GM18502 (cell line): ENCODE data around the gene DICER1.
"Not testable (repeated sequence)": the region's sequence is repeated elsewhere in the genome, so short reads cannot be mapped to it uniquely, and the experiment has no call there.

Experiments used
- ATAC-seq: cut with Tn5 transposase; IDR thresholded peaks from one replicate; pipeline ENCODE4 v1.9.1; 2021; ENCODE audit warnings: mild to moderate bottlenecking; ENCODE audit not compliant: unreplicated experiment, poor library complexity

DICER1 gene

DNA sequence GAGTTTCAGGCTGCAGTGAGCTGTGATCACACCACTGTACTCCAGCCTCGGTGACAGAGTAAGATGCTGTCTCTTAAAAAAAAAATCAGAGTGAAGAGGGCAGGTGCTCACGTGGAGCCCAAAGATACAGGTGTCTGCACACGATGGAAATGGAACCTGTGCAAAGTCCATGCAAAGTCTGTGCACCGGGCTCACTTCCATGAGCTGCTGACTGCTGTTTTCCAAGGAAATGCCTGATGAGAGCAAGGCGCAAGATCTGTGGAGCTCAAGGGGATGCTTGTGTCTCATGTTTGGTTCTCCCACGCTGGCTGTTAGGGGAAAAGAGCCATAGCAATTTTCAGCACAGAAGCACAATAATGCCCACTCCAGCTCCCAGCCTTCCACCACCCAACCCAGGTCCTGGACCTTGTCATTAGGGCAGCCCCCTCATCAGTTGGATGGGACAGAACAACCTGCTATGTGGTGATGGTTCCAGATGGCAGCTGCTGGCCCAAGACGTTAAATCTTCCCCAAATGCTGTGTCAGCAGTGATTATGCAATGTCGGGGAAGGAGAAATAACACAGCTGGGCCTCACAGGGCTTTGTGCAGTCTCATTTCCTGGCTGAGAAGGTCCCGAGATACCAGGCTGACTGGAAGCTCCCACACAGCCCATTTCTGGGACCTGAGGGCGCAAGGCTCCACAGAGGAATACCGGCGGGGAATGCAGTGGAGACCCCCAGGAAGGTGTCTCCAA, 27.9 kb upstream of the DICER1 start:
- no peak for ATAC-seq

DNA sequence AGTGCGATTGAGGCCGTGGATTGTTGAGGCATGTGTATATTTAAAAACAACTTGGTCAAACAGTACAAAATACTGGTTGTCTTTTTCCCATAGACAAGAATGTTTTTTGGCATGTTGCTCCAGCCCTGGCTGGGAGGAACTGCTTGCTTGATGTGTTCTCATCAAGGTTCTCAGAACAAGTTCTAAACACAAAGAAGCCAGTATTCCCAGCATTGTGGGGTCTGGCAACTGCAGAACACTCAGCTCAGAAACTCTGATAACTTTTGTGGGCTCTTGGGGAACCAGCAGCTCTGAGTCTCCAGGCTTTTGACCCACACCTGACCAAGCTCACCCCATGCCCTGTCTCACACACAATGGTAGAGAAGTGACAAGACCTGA, 27.1 kb upstream of the DICER1 start:
- no peak for ATAC-seq

DNA sequence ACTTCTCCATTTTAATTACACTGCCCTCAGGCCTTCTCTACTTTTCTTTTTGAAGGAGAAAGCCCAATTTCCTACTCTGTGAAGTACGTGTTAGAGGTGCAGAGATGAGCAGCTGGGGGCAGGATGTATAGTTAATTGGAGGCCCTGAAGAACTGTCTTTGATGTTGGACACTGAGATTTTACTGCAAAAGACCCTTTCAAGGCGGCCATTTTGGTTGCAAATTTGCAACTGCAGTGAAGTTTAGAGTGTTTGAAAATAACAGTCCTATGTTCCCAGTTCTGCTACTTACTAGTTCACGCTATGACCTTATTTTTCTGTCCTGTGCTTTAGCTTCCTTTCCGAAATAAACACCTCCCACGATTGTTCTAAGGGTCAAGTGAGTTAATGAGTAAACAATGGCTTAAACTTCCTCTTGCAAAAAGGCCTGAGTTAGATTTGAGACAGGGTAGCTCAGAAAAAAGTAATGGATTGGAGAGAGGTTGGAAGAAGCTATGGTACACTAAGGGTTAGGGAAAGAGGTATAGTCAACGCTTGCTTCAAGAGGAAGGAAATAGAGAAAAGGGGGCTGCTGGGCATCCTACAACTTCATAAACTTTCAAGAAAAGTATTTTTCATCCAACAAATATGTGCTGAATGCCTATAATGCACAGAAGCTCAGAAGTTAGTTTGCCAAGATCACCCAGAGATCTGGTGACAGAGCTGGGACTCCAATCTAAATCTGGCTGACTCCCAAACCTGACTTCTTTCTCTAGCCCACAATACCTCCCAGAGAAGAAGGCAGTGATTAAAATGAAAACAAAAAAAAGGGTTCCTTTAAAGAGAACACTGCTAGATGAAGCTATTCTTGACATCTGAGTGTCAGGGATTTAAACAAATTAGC, 26.4 kb upstream of the DICER1 start:
- ATAC-seq: no peak

DNA sequence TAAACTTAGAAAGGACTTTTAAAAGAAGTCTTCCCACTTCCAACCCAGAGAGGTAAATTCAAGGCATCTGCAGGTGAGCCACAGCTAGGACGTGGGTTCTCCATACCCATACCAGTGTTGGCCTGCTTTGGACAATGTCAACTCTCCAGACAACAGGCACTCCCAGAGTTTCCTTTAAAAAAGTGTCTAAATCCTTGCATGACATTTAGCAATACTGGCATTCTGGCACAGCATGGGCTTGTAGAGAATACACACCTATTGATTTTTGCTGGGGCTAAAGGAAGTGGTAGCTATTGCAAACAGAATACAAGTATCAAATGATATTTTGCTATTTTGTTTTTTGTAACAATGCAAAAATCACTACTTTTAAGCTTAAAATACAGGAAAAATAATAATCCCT, 25.8 kb upstream of the DICER1 start:
- ATAC-seq: no peak

DNA sequence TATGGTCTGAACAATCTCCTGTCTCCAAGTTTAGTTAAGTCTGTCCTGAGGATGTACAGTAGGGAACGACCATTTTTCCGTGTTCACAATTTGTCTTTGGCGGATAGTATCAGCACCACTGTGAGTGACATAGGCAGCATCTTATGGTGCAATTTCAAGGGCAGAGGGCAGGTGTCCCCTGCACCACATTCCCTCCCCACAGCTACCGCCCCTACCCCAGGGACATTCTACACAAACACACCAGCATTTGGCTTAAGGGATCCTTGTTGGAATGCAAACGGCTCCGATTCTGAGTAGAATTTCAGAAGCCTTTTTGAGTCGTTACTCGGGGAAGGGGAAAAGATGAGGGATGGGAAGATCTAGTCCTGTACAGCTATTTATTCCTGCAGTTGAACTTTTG, 25.1 kb upstream of the DICER1 start:
- no peak for ATAC-seq

DNA sequence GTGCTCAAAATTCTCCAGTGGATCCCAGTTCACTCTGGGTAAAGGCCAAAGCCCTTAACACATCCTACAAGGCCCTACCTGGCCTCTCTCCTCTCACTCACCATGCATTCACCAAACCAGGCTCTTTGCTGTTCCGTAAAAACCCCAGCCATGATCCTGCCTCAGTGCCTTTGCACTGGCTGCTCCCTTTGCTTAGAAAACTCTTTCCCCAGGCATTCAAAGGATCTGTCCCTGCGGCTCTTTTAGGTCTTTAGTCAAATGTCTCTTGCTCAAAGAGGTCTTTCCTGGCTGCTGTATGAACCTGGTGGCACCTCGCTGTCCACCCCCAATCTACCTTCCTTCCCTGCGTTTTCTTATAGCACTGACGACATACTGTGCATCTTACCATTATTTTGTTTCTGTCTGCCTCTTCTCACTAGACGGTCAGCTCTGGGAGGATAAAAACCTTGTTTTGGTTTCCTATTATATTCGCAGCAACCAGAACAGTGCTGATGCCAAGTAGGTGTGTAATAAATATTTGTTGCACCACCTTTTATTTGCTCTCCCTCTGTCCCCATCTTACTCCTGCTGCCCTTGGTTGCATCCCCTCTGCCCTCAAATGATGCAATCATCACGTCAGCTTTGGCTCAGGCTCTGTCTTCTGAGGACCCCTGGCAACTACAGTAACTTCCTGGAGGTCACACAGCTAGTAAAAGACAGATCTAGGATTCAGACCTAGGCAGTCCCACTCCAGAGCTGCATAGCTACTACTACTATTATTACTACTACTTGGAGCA, 23.8 kb upstream of the DICER1 start:
- ATAC-seq: no peak

DNA sequence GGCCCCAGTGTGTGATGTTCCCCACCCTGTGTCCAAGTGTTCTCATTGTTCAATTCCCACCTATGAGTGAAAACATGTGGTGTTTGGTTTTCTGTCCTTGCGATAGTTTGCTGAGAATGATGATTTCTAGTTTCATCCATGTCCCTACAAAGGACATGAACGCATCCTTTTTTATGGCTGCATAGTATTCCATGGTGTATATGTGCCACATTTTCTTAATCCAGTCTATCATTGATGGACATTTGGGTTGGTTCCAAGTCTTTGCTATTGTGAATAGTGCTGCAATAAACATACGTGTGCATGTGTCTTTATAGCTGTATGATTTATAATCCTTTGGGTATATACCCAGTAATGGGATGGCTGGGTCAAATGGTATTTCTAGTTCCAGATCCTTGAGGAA, 18.3 kb upstream of the DICER1 start:
- ATAC-seq: not testable (repeated sequence)

DNA sequence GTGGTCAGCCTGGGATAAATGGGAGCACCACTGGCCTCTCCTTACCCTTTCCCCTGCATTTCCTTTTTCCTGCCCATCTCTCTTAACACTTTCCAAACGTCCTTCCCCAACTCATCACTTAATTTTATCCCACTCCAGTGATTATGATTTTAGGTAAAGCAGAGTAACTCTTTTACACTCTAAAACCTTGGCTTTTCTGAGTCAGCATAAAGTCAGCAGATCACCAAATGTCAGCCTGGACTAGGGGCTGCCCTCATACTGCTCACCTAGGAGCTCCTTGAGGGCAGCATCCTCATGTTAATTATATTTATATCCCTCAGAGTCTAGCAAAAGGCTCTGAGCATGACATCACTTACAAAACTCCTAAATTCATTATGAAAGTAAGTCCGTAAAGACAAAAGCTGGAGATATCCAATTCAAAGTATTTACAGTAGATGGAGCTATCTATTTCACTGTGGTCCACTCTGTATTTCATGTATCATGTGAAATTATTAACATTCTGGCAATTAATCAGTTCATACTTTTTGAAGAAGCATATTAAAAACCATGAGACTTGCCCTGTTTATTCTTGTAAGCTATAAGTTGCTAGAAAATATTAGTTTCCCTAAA, 17.0 kb upstream of the DICER1 start:
- ATAC-seq: no peak

DNA sequence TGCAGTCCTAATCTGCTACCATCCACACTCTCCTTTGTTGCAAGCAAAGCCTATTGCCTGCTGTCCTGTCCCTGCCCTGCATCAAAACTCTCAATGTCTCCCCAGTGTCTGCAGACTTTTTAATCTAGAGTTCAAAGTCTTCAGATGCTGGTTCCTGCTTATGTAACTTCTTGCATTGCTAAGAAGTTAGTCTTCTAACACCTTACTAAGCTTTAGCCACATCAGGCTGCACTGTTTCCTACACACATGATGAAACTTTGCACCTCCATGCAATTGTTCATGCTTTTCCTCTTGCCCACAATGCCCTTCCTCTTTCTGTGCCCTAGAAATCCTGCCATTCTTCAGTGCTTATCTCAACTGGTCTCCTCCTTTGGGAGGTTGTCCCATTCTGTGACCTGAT, 16.2 kb upstream of the DICER1 start:
- ATAC-seq: no peak

DNA sequence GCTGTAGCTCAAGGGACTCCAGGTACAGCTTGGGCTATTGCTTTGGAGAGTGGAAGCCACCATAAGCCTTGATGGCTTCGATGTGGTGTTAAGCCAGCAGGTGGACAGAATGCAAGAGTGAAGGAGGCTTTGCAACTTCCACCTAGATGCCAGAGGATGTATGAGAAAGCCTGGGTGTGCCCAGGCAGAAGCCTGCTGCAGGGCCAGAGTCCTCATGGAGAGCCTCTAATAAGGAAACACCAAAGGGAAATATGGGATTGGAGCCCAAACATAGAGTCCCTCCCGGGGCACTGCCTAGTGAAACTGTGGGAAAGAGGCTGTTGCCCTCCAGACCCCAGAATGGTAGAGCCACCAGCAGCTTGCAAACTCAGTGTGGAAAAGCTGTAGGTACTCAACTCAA, 9.8 kb upstream of the DICER1 start:
- ATAC-seq: no peak

DNA sequence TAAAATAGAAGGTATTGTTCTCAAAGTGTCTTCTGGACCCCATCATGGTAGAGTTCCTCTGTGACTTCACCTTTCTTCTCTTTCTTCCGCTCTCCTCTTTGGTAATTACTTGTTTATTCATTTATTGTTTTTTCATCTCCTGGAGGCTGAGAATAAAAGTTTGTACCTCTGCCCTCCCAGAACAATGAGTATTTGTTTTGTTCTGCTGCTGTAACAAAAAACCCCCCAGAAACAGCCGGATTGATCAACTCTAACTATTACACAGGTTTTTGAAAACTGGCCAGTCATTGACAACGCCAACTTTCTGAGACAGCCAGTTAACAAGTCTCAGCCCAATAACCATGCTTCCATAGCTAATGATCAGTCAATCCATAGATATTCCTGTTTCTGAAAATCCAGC, 8.2 kb upstream of the DICER1 start:
- ATAC-seq: no peak

DNA sequence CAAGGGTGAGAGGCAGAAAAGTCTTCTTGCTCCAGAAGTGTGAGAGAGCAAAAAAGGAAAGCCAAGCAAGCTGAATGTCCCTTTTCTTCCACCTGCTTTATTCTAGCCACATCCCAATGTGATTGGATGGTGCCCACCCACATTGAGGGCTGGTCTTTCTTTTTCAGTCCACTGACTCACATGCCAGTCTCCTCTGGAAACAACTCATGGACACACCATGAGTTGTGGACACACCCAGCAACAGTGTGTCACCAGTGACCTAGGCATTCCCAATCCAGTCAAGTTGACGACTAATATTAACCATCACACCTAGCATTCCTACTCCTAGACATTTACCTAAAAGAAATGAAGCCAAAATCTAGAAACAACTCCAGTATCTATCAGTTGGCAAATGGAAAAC, 7.2 kb upstream of the DICER1 start:
- no peak for ATAC-seq

DNA sequence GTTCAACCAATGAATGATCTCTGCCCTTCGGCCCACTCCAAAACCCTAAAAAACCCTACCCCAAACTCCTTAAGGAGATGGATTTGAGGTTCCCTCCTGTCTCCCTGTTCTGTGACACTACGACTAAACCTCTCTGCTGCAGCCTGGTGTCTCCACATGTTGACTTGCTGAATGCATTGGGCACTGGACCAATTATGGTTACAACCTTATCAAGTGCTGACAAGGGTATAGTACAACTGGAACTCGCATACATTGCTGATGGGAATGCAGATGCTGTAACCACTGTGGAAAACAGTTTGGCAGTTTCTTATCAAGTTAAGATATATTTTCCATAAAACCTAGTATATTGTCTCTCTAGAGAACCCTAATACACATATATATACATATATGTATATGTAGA, 6.3 kb upstream of the DICER1 start:
- no peak for ATAC-seq

DNA sequence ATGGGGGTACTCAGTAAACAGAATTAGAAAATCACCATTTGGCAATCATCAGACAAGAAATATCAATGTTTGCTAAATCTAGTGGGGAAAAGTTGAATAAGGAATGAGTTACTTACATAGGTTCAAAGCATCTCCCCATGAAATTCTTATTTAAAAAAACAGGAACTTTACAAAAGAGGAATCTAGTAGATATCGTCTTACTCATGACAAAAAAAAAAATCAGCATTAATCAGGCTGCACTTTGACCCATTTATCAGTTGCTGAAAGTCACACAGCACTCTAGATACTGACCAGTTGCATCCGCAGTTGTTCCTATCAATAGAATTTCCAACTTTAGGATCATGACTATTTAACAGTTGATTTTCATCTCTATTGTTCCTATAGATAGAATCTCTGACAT, 5.8 kb upstream of the DICER1 start:
- ATAC-seq: no peak

DNA sequence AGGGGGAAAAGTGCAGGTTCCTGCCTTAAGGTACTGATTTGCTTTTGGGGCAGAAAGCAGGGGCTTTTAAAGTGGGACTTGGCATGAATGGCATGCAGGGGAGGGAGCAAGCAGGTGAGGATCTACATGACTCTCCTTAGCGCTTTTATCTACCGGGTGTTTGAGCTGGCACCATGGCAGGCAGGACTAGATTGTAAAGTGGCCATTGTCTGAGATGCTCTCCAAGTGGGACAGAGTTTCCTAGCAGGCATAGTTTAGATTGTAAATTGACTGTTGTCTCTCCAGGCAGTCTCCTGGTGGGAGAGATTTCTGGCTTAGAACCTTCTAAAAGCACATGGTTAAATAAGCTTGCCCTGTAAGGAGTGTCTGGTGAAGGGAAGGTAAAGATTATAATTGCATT, 5.3 kb upstream of the DICER1 start:
- ATAC-seq: no peak

DNA sequence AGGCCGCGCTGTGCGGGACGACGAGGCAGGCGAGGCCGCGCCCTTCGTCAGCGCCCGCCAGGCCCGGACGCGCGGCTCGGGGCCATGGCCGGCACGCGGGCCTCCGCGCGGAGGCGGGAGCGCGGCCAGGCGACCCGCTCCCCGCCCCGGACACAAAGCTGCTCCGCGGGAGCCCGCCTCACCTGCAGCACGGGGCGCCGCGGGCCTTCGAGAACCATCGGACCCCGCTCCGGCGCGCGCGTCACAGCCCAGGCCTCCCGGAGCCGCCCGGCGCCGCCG, 342 bp downstream of the DICER1 start:
- peak; percentile 37 for ATAC-seq

DNA sequence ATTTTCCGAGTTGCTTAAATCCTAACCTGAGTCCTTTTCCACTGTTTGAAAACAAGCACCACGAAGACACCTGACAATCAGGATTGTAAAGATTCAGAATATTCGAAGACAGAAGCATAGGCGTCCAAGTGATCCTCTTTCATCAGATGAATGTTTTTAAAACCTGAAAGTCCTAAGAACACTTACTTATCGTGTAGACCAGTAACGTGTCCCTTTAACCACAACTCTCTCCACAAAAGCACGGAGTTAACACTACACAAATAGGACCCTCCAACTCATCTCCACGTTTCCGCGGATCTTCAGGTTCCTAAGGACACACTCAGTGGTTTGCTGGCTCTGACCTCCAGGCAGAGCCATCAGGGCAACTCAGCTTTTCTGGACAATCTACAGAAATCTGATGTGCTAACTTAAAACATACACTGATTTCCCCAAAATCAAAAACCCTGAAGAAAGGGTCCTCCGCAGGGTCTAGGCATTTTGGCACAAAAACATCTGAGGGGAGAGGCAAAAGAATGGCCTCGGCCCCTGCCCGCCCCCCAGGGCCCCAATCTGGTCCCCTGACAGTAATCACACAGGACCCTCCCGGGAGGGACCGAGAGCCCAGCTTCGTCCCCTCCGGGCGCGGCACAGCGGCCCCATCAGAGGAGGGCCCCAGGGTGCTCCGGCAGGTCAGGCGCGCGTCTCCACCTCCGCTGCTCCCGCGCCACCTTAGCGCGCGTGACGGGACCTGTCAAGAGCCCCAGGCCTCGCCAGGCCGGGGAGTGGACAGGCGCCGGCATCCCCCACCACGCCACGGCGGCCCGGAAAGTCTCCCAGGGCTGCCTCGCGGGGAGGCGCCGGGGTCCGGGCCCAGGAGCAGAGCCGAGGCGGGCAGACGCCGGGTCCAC, 925 bp downstream of the DICER1 start:
- peak; percentile 43 for ATAC-seq

DNA sequence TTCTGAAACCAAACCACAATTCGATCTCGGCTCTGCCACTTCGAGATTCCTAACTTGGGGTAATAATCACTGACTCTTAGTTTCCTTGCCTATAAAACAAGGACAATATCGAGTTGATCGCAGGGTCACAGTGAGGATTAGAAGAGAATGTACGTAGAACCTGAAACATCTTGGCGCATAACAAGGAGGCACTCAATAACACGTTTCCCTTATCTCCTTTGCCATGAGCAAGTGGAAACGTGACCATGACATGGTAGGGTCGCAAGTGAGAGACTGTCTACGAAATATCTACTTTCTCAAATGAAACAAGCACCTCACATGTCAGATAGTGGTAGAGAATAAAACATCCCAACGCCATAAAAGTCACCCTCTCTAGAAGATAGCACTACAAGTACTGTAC, 2.3 kb downstream of the DICER1 start:
- no peak for ATAC-seq

DNA sequence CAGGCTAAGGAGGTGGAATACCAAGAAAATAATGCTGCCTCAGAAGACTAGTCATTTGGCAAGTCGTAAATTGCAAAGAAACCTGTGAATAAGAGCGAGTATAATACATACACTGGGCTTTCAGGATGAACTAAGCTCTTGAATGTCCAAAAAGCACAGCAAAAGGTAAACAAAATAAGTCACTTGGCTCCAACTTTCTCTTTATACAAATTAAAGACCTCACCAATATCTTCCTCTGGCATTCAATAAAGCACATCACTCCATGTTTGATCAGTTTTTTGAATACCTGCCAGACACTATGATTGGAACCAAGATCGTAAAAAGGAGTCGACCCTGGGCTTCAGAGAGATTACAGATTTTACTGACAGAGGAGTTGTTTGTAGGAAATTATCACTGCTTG, 3.5 kb downstream of the DICER1 start:
- ATAC-seq: no peak

DNA sequence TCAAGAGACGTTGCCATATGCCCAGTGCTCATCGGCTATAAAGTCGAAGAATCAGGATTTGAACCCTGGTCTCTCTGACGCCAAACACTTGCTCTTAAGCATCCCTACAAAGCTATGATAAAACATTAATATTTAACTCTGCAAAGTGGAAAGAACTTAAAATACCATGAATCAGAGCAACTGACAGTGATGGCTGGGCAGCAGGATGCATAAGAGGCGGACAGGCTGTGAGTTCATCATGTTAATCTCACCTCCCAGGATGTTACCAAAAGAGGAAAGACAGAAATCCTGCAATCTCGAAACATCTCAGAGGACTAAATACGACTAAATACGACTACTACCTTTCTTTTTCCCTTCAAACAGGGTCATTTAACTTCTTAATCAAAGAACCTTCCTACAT, 5.8 kb downstream of the DICER1 start:
- no peak for ATAC-seq
